T-helper 17 cell (primary cell): ENCODE results near the gene TMEM253. TPM values are rescaled to one million over a fixed set of nuclear protein-coding genes. Genes with fewer than 3 reads are reported as not detected.

ENCODE experiments used
- ATAC-seq: fragments of 150-1000 bp; cut with Tn5 transposase; 2 replicates; pipeline ENCODE4 v1.10.0; 2021; ENCODE audit warnings: mild to moderate bottlenecking, moderate library complexity
- DNase-seq, 3 donors: peaks; one replicate each; pipeline versions ENCODE4 v3.0.0 to v3.0.0-alpha.2; 2020 to 2021
- H3K9me3 ChIP-seq: one replicate; pipeline ENCODE4 v1.7.0; 2013; ENCODE audit warnings: low read length, mild to moderate bottlenecking; ENCODE audit not compliant: control insufficient read depth, poor library complexity, severe bottlenecking
- H3K27ac Mint-ChIP-seq: one replicate; pipeline ENCODE4 v1.8.0; 2022; ENCODE audit warnings: mild to moderate bottlenecking, moderate library complexity, mixed read lengths
- H3K27me3 Mint-ChIP-seq: one replicate; pipeline ENCODE4 v1.8.0; 2022; ENCODE audit warnings: mixed read lengths
- H3K36me3 Mint-ChIP-seq: one replicate; pipeline ENCODE4 v1.8.0; 2022; ENCODE audit warnings: low read depth, mixed read lengths
- H3K4me1 Mint-ChIP-seq: one replicate; pipeline ENCODE4 v1.8.0; 2022; ENCODE audit warnings: mild to moderate bottlenecking, mixed read lengths
- H3K4me3 Mint-ChIP-seq: one replicate; pipeline ENCODE4 v1.8.0; 2022; ENCODE audit warnings: mild to moderate bottlenecking, moderate library complexity, mixed read lengths
- total RNA-seq, 4 donors: library from RNA in 2 of 4; stranded (reverse) in 2 of 4; gene quantifications; one replicate each; pipeline ENCODE4 v1.2.3 and lab custom pipeline; 2022 to 2026

The TMEM253 gene
- total RNA-seq, 2 donors from 2014 or later: 1.3 TPM; not detected in 1

- H3K4me3 Mint-ChIP-seq: no peak overlapping the region
- no peak for ATAC-seq
- DNase-seq: no peak
- peak overlapping the region; percentile 77 for H3K27ac Mint-ChIP-seq
- peaks cover 19% of the 10 kb centered on the region for H3K4me1 Mint-ChIP-seq
- peaks cover 14% of the 10 kb centered on the region for H3K36me3 Mint-ChIP-seq
- H3K9me3 ChIP-seq: no peaks in the 10 kb centered on the region
- peaks cover 37% of the 10 kb centered on the region for H3K27me3 Mint-ChIP-seq
Observed at GRCh38 chr14:21075719-21076437, 25.0 kb upstream of the TMEM253 start.

- H3K9me3 ChIP-seq: no peaks in the 10 kb centered on the region
- H3K4me3 Mint-ChIP-seq: no peak overlapping the region
- H3K4me1 Mint-ChIP-seq: peaks cover 7% of the 10 kb centered on the region
- peaks cover 13% of the 10 kb centered on the region for H3K36me3 Mint-ChIP-seq
- no peak for ATAC-seq
- peaks cover 19% of the 10 kb centered on the region for H3K27me3 Mint-ChIP-seq
- peak overlapping the region; percentile 85 for H3K27ac Mint-ChIP-seq
- no peak for DNase-seq
Observed at GRCh38 chr14:21077672-21078071, 23.2 kb upstream of the TMEM253 start.

- peaks cover 11% of the 10 kb centered on the region for H3K36me3 Mint-ChIP-seq
- no peak for DNase-seq
- no peak for ATAC-seq
- no peak overlapping the region for H3K4me3 Mint-ChIP-seq
- no peak overlapping the region for H3K27ac Mint-ChIP-seq
- no peaks in the 10 kb centered on the region for H3K9me3 ChIP-seq
- H3K4me1 Mint-ChIP-seq: peaks cover 9% of the 10 kb centered on the region
- peaks cover 13% of the 10 kb centered on the region for H3K27me3 Mint-ChIP-seq
Observed at GRCh38 chr14:21078287-21078686, 22.6 kb upstream of the TMEM253 start.

GRCh38 chr14:21078726-21079125, 22.1 kb upstream of the TMEM253 start:
- no peaks in the 10 kb centered on the region for H3K9me3 ChIP-seq
- DNase-seq (no peak), ATAC-seq (no peak)
- peaks cover 7% of the 10 kb centered on the region for H3K36me3 Mint-ChIP-seq
- peaks cover 9% of the 10 kb centered on the region for H3K4me1 Mint-ChIP-seq
- H3K4me3 Mint-ChIP-seq: no peak overlapping the region
- H3K27ac Mint-ChIP-seq: no peak overlapping the region
- H3K27me3 Mint-ChIP-seq: peaks cover 8% of the 10 kb centered on the region

- ATAC-seq (no peak), DNase-seq (no peak)
- no peaks in the 10 kb centered on the region for H3K9me3 ChIP-seq
- no peak overlapping the region for H3K4me3 Mint-ChIP-seq
- H3K27ac Mint-ChIP-seq: peak overlapping the region; percentile 34
- H3K36me3 Mint-ChIP-seq: peaks cover 4% of the 10 kb centered on the region
- peaks cover 19% of the 10 kb centered on the region for H3K4me1 Mint-ChIP-seq
- peaks cover under 1% of the 10 kb centered on the region for H3K27me3 Mint-ChIP-seq
Observed at GRCh38 chr14:21081521-21082142, 19.2 kb upstream of the TMEM253 start.

GRCh38 chr14:21083565-21084325, 17.1 kb upstream of the TMEM253 start:
- Mint-ChIP-seq H3K27me3 (no peaks in the 10 kb centered on the region), H3K27ac (peak overlapping the region; percentile 99), H3K36me3 (peaks cover 4% of the 10 kb centered on the region), H3K4me3 (no peak overlapping the region), H3K4me1 (peaks cover 31% of the 10 kb centered on the region)
- DNase-seq (no peak), ATAC-seq (no peak)
- H3K9me3 ChIP-seq: no peaks in the 10 kb centered on the region

- no peaks in the 10 kb centered on the region for H3K27me3 Mint-ChIP-seq
- peaks cover 36% of the 10 kb centered on the region for H3K4me1 Mint-ChIP-seq
- peak overlapping the region; percentile 99 for H3K27ac Mint-ChIP-seq
- H3K4me3 Mint-ChIP-seq: no peak overlapping the region
- no peak for DNase-seq
- no peak for ATAC-seq
- H3K9me3 ChIP-seq: no peaks in the 10 kb centered on the region
- peaks cover 4% of the 10 kb centered on the region for H3K36me3 Mint-ChIP-seq
Observed at GRCh38 chr14:21084396-21084795, 16.5 kb upstream of the TMEM253 start.

GRCh38 chr14:21084998-21085853, 15.6 kb upstream of the TMEM253 start:
- peak overlapping the region; percentile 99 for H3K27ac Mint-ChIP-seq

GRCh38 chr14:21086908-21087293, 14.0 kb upstream of the TMEM253 start:
- H3K27me3 Mint-ChIP-seq: no peaks in the 10 kb centered on the region
- peak overlapping the region; percentile 99 for H3K27ac Mint-ChIP-seq
- H3K9me3 ChIP-seq: no peaks in the 10 kb centered on the region
- ATAC-seq (no peak), DNase-seq (no peak)
- no peak overlapping the region for H3K4me3 Mint-ChIP-seq
- H3K36me3 Mint-ChIP-seq: peaks cover 2% of the 10 kb centered on the region
- H3K4me1 Mint-ChIP-seq: peaks cover 36% of the 10 kb centered on the region

More at GRCh38 chr14:21084998-21085853, 15.6 kb upstream of the TMEM253 start:
- peaks cover 36% of the 10 kb centered on the region for H3K4me1 Mint-ChIP-seq
- H3K27me3 Mint-ChIP-seq: no peaks in the 10 kb centered on the region
- H3K9me3 ChIP-seq: no peaks in the 10 kb centered on the region
- no peak overlapping the region for H3K4me3 Mint-ChIP-seq
- no peak for ATAC-seq
- H3K36me3 Mint-ChIP-seq: peaks cover 3% of the 10 kb centered on the region
- DNase-seq: no peak

GRCh38 chr14:21087294-21088091, 13.4 kb upstream of the TMEM253 start:
- Mint-ChIP-seq H3K4me3 (peak overlapping the region; percentile 66), H3K4me1 (peaks cover 36% of the 10 kb centered on the region), H3K27me3 (no peaks in the 10 kb centered on the region), H3K27ac (peak overlapping the region; percentile 99), H3K36me3 (peaks cover 3% of the 10 kb centered on the region)
- no peaks in the 10 kb centered on the region for H3K9me3 ChIP-seq
- peak; percentile 86 for ATAC-seq
- peak; percentile 61 to 75 (median 68) for DNase-seq

- peak overlapping the region; percentile 99 for H3K27ac Mint-ChIP-seq
- DNase-seq: no peak
Observed at GRCh38 chr14:21088687-21089086, 12.2 kb upstream of the TMEM253 start.

GRCh38 chr14:21089271-21089670, 11.6 kb upstream of the TMEM253 start:
- peak overlapping the region; percentile 99 for H3K27ac Mint-ChIP-seq
- H3K36me3 Mint-ChIP-seq: peaks cover 2% of the 10 kb centered on the region
- H3K9me3 ChIP-seq: no peaks in the 10 kb centered on the region
- no peak overlapping the region for H3K4me3 Mint-ChIP-seq
- ATAC-seq (no peak), DNase-seq (no peak)
- peaks cover 37% of the 10 kb centered on the region for H3K4me1 Mint-ChIP-seq
- H3K27me3 Mint-ChIP-seq: no peaks in the 10 kb centered on the region

More at GRCh38 chr14:21088687-21089086, 12.2 kb upstream of the TMEM253 start:
- no peaks in the 10 kb centered on the region for H3K27me3 Mint-ChIP-seq
- ATAC-seq: no peak
- peaks cover 4% of the 10 kb centered on the region for H3K36me3 Mint-ChIP-seq
- H3K4me3 Mint-ChIP-seq: peak overlapping the region; percentile 52
- no peaks in the 10 kb centered on the region for H3K9me3 ChIP-seq
- peaks cover 40% of the 10 kb centered on the region for H3K4me1 Mint-ChIP-seq
